ENCODE data around the gene SGMS1.

GRCh38 chr10:50645236-50645635, 21.5 kb upstream of the SGMS1 start:
- TF ChIP-seq POLR2A (IDR thresholded peaks at IDR 0.05; ENCODE audit: low read depth, low read length) (no peak), POLR2AphosphoS5 (IDR thresholded peaks at IDR 0.05; ENCODE audit: low read depth, low read length) (no peak), TAF1 (IDR thresholded peaks at IDR 0.05; ENCODE audit: borderline replicate concordance, low read depth, low read length) (no peak)
